HL-60/S4 treated with phorbol 12-myristate 13-acetate at 8.2 ng/mL for 4 days and 3 days (cell line): ENCODE measurements around the gene FBXO17.

ENCODE experiments used
- in situ Hi-C: fragments of 300-500 bp; cut with MboI; formaldehyde crosslinking; loops from 2 replicates; pipeline ENCODE4 v1.15.0; 2022; ENCODE audit warnings: low sequenced_read_pairs

The FBXO17 gene

GRCh38 chr19:38898788-38899446, 76.6 kb downstream of the FBXO17 start:
- in situ Hi-C loops: no loop called here

DNA sequence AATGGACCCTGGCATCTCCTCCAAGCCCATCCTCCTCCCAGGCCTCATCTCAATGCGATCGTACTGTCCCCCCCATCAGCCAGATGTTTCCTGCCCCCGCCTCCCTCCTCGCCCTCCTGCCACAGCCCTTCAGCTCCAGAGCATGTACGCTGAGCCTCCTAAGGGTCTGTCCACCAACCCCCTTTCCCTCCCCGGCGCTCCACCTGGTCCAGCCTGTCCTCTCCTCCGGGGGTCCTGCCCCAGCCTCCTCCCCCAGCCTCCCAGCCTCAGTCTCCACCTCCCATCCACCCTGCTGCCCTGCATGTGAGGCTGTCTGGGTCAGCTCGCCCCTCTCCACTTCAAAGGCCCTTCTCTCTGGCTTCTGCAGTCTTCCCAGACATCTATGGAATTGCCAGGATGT, 80.6 kb downstream of the FBXO17 start:
- in situ Hi-C loops: no loop called here

DNA sequence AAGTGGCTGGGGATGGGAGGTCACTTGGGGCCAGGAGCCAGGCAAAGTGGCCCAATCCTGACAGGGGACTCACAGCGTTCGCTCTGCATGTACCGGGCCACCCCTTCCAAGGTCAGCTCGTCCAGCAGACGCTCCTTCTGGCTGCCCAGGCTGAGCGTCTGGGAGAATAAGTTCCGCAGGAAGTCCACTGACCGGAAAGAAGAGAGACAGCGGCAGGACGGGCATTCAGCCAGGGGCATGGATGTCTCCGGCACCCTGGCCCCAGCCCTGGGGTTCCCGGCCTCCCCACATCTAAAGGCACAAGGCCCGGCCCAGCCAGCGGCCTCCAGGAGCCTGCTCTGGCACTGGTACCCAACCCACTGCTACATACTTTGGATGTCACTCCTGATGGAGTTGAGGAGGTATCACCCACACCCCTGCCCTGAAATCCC, 82.2 kb downstream of the FBXO17 start:
- in situ Hi-C loops: no loop called here

GRCh38 chr19:38892841-38893240, 82.7 kb downstream of the FBXO17 start:
- in situ Hi-C loops: no loop called here

DNA sequence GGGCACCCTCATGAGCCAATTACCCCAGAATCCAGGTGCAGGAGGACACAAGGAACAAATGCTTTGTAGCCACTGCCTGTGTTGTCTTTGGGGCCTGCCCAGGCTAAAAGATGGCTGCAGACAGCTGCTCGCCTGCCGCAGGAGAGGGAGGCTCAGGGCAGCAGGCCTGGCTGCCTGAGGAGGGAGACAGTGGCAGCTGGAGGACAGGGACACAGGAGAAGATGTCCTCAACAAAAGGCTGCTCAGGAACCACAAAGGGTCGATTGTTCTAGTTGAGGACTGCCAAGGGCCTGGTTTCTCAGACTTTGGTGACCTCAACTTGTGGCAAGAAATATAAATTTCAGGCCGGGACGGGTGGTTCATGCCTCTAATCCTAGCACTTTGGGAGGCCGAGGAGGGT, 83.8 kb downstream of the FBXO17 start:
- in situ Hi-C loops: no loop called here
